Erythroblast (primary cell): ENCODE results near the gene VSIG8.

Experiments
- GATA1 ChIP-seq: IDR thresholded peaks from 2 replicates; pipeline ENCODE4 v1.6.1; 2011; ENCODE audit warnings: low read depth, mild to moderate bottlenecking, control low read depth, low read length, moderate library complexity
- POLR2A ChIP-seq: IDR thresholded peaks from 2 replicates; pipeline ENCODE4 v1.6.1; 2011; ENCODE audit warnings: mild to moderate bottlenecking, low read length

DNA sequence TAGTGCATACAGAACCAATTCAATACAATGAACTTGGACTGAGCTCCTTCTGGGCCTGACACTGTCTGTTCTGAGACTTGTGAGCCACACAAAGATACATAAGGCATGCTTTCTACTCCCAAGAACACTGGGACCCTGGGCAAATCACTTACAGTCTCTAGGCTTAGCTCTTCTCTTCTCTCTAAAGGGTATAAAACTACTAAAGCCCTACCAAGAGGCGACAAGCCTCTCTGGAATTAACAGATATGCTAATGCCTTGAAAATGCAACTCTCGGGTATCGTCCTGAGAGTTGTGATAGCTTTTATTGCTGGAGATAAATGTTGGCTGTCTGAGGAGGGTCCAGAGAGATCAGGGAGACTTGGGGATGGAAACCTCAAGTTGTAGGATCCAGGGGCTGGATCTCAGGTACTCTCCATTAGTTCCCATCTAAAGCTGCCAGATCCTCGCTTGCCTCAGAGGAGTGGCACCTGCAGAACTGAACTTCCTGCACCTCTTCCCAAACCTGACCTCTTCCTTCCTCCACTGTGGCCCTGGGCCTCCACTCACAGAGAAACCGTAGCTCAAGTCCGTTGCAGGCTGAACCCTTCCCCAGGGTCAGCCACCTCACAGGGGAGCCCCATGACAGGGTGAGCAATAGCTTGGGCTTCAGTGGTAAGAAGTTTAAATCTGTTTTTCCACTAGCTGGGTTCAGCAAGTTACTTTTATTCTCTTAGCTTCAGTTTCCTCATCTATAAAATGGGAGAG is 49.0 kb upstream of the VSIG8 start:
- TF ChIP-seq POLR2A (no peak), GATA1 (no peak)
